ENCODE data around the gene TNIP1.

TNIP1 gene

DNA sequence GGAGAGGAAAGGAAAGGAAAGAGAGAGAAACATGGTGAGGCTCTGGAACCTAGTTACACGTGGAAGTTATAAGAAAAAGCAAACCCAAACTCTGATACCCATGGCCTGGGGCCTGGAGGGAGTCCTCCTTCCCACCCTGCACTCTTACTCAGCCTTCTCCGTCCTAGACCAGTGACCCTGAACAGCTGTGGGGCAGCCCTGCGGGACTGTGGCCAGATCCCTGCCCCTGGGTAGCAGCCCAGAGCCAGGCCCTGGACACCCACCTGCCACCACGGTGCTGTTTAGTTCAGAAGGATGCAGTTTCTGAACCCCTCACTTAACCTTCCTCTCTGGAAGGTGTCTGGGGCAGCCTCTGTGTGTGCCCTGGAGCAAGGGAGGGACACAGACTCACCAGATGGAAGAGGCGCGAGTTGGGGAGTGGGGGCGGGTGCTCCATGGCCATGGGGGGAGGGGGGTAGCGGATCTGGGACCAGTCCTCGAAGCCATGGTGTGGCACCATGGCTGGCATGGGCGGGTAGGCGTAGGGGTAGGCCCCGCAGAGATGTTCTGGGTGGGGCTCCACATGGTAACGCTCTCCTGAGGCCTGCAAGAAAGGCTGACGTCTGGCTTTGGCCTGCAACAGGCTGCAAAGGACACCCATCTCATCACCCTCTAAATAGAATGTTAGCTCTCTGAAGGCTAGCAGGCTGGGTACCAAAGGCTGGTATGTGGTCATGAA is 47.5 kb downstream of the TNIP1 start:
- Histone ChIP-seq H3K4me1 (ENCODE audit: control insufficient read depth, insufficient read depth, low read length) (no peaks in the 10 kb centered on the region), H3K36me3 (ENCODE audit: control insufficient read depth, insufficient read depth, low read length) (peaks cover 32% of the 10 kb centered on the region), H3K9me3 (ENCODE audit: control insufficient read depth, insufficient read depth, low read length) (no peaks in the 10 kb centered on the region)

DNA sequence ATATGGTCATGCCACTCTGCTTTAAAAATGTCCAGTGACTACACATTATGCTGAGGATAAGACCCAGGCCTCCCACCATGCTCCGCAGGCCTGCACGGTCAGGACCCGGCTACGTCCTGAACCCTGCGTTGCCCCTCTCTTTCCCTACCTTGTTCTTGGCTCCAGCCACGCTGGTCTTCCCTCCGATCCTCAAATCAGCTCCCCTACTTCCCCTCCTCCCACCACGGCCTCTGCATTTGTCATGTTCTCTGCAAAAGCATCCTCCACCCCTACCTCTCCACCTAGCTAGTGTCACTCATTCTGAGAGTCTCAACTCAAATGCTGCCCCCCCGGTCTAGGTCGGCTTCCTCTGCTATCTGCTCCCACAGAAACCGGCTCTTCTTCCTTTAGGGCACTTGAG is 49.3 kb downstream of the TNIP1 start:
- Histone ChIP-seq H3K9me3 (ENCODE audit: control insufficient read depth, insufficient read depth, low read length) (no peaks in the 10 kb centered on the region), H3K36me3 (ENCODE audit: control insufficient read depth, insufficient read depth, low read length) (peaks cover 33% of the 10 kb centered on the region), H3K4me3 (ENCODE audit: low read depth, low read length) (no peak overlapping the region), H3K27me3 (ENCODE audit: control insufficient read depth, insufficient read depth, low read length) (no peaks in the 10 kb centered on the region), H3K4me1 (ENCODE audit: control insufficient read depth, insufficient read depth, low read length) (no peaks in the 10 kb centered on the region), H3K9ac (ENCODE audit: low read depth, low read length) (no peak overlapping the region)

More for the DNA sequence above, 47.5 kb downstream of the TNIP1 start:
- Histone ChIP-seq H3K27me3 (ENCODE audit: control insufficient read depth, insufficient read depth, low read length) (no peaks in the 10 kb centered on the region), H3K9ac (ENCODE audit: low read depth, low read length) (no peak overlapping the region), H3K4me3 (ENCODE audit: low read depth, low read length) (no peak overlapping the region)

DNA sequence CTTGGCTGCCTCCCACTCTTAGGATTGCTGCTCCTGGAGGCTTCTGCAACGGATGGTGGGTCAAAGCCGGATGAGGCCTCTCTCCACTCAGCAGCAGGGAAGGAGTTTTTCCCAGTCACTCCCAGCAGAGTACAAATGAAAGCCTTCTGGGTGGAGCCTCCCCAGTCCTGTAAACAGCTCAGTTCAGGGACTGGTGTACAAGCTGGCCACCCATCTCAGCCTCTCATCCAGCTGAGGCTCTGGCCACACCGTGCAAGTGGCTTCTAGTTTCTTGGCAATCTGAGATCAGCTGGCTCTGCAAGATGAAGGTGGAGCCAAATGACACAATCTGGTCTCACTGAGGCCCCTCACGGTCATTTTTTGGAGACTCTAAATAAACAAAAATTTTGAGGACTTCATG is 50.5 kb downstream of the TNIP1 start:
- peaks cover 29% of the 10 kb centered on the region for H3K36me3 ChIP-seq (ENCODE audit: control insufficient read depth, insufficient read depth, low read length)
- no peaks in the 10 kb centered on the region for H3K9me3 ChIP-seq (ENCODE audit: control insufficient read depth, insufficient read depth, low read length)
- H3K9ac ChIP-seq (ENCODE audit: low read depth, low read length), result no peak overlapping the region
- no peak overlapping the region for H3K4me3 ChIP-seq (ENCODE audit: low read depth, low read length)
- no peaks in the 10 kb centered on the region for H3K27me3 ChIP-seq (ENCODE audit: control insufficient read depth, insufficient read depth, low read length)
- H3K4me1 ChIP-seq (ENCODE audit: control insufficient read depth, insufficient read depth, low read length), result no peaks in the 10 kb centered on the region

DNA sequence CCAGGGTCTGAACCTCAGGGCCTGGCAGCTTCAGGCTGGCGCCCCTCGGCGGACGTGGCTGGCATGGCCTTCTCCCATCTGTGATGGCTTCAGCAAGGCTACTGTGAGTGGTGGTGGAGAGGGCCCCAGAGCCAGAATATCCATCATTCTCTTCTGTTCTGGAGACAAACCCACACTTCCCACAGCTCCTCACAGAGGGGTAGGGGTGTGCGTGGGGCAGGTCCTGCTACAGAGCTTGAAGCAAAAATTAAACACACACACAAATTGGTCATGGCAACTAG is 50.8 kb downstream of the TNIP1 start:
- Histone ChIP-seq H3K9me3 (ENCODE audit: control insufficient read depth, insufficient read depth, low read length) (no peaks in the 10 kb centered on the region), H3K36me3 (ENCODE audit: control insufficient read depth, insufficient read depth, low read length) (peaks cover 25% of the 10 kb centered on the region), H3K4me3 (ENCODE audit: low read depth, low read length) (no peak overlapping the region), H3K9ac (ENCODE audit: low read depth, low read length) (no peak overlapping the region), H3K4me1 (ENCODE audit: control insufficient read depth, insufficient read depth, low read length) (no peaks in the 10 kb centered on the region), H3K27me3 (ENCODE audit: control insufficient read depth, insufficient read depth, low read length) (no peaks in the 10 kb centered on the region)

DNA sequence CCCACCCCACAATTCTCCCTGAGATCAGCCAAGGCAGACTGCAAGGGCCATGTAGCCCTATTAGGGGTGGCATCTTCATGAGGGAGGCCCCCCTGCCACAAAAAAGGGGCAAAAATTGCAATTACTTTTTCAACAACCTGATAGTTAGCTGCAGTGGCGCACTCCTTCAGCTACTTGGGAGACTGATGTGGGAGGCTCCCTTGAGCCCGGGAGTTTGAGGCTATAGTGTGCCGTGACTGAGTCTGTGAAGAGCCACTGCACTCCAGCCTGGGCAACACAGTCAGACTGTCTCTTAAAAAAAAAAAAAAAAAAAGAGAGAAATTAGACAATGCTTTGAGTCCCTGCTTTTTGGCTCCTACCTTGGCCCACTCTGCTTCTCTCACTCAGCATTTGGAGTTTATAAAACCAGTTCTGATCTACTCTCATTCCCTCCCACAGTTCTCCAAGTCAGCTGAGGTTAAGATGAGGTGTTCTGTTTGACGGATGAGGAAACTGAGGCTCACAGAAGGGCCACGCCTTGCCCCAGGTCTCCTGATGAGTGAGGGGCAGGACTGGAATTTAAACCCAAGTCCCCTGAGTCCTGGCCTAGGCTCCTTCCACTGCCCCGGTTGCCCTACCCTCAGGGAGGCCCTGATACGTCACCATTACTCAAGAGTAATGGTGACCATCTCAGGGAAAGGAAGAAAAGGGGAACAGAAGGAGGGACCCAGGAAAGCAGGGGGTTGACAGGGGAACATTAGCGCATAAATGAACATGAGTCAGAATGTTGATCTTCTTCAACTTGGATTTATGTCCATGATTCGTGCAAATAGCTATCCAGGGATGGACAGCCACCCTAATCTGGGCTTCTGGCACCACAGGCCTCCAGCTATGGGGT is 51.4 kb downstream of the TNIP1 start:
- no peaks in the 10 kb centered on the region for H3K9me3 ChIP-seq (ENCODE audit: control insufficient read depth, insufficient read depth, low read length)
- no peak overlapping the region for H3K4me3 ChIP-seq (ENCODE audit: low read depth, low read length)
- H3K36me3 ChIP-seq (ENCODE audit: control insufficient read depth, insufficient read depth, low read length), result peaks cover 21% of the 10 kb centered on the region
- H3K4me1 ChIP-seq (ENCODE audit: control insufficient read depth, insufficient read depth, low read length), result no peaks in the 10 kb centered on the region
- H3K27me3 ChIP-seq (ENCODE audit: control insufficient read depth, insufficient read depth, low read length), result no peaks in the 10 kb centered on the region
- H3K9ac ChIP-seq (ENCODE audit: low read depth, low read length), result no peak overlapping the region

DNA sequence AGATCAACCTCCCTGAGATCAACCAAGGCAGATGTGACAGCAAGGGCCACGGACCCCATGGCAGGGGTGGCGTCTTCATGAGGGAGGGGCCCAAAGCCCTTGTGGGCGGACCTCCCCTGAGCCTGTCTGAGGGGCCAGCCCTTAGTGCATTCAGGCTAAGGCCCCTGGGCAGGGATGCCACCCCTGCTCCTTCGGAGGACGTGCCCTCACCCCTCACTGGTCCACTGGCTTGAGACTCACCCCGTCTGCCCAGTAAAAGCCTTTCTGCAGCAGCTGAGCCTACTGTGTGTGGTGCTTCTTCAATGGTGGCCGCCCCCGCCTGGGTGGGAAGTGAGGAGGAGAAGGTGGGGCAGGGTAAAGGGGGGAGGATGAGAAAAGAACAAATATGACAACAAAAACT is 52.1 kb downstream of the TNIP1 start:
- H3K9ac ChIP-seq (ENCODE audit: low read depth, low read length), result no peak overlapping the region
- no peaks in the 10 kb centered on the region for H3K27me3 ChIP-seq (ENCODE audit: control insufficient read depth, insufficient read depth, low read length)
- no peaks in the 10 kb centered on the region for H3K4me1 ChIP-seq (ENCODE audit: control insufficient read depth, insufficient read depth, low read length)
- H3K36me3 ChIP-seq (ENCODE audit: control insufficient read depth, insufficient read depth, low read length), result peaks cover 17% of the 10 kb centered on the region
- H3K9me3 ChIP-seq (ENCODE audit: control insufficient read depth, insufficient read depth, low read length), result no peaks in the 10 kb centered on the region
- no peak overlapping the region for H3K4me3 ChIP-seq (ENCODE audit: low read depth, low read length)

DNA sequence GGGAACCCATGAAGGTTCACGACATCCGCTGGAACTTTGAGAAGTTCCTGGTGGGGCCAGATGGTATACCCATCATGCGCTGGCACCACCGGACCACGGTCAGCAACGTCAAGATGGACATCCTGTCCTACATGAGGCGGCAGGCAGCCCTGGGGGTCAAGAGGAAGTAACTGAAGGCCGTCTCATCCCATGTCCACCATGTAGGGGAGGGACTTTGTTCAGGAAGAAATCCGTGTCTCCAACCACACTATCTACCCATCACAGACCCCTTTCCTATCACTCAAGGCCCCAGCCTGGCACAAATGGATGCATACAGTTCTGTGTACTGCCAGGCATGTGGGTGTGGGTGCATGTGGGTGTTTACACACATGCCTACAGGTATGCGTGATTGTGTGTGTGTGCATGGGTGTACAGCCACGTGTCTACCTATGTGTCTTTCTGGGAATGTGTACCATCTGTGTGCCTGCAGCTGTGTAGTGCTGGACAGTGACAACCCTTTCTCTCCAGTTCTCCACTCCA is 52.8 kb downstream of the TNIP1 start:
- no peaks in the 10 kb centered on the region for H3K4me1 ChIP-seq (ENCODE audit: control insufficient read depth, insufficient read depth, low read length)
- no peak overlapping the region for H3K4me3 ChIP-seq (ENCODE audit: low read depth, low read length)
- peaks cover 17% of the 10 kb centered on the region for H3K36me3 ChIP-seq (ENCODE audit: control insufficient read depth, insufficient read depth, low read length)
- H3K27me3 ChIP-seq (ENCODE audit: control insufficient read depth, insufficient read depth, low read length), result no peaks in the 10 kb centered on the region
- H3K9ac ChIP-seq (ENCODE audit: low read depth, low read length), result no peak overlapping the region
- no peaks in the 10 kb centered on the region for H3K9me3 ChIP-seq (ENCODE audit: control insufficient read depth, insufficient read depth, low read length)

DNA sequence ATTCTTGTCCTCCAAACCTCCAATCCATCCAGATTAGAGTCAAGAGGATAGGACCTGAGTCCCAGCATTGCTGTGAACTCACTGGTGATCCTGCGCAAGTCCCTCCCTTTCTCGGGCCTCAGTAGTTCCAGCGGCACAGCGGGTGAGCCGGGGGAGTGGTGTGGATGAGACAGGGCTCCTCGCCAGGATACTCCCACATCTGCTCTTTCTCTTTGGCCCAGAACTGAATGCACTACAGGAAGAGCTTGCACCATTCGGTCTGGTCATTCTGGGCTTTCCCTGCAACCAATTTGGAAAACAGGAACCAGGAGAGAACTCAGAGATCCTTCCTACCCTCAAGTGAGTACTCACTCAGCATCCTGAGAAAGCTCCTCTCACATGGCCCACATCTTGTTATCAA is 54.2 kb downstream of the TNIP1 start:
- no peaks in the 10 kb centered on the region for H3K9me3 ChIP-seq (ENCODE audit: control insufficient read depth, insufficient read depth, low read length)
- peaks cover 12% of the 10 kb centered on the region for H3K36me3 ChIP-seq (ENCODE audit: control insufficient read depth, insufficient read depth, low read length)
- H3K27me3 ChIP-seq (ENCODE audit: control insufficient read depth, insufficient read depth, low read length), result peaks cover 6% of the 10 kb centered on the region
- H3K9ac ChIP-seq (ENCODE audit: low read depth, low read length), result no peak overlapping the region
- no peak overlapping the region for H3K4me3 ChIP-seq (ENCODE audit: low read depth, low read length)
- no peaks in the 10 kb centered on the region for H3K4me1 ChIP-seq (ENCODE audit: control insufficient read depth, insufficient read depth, low read length)

DNA sequence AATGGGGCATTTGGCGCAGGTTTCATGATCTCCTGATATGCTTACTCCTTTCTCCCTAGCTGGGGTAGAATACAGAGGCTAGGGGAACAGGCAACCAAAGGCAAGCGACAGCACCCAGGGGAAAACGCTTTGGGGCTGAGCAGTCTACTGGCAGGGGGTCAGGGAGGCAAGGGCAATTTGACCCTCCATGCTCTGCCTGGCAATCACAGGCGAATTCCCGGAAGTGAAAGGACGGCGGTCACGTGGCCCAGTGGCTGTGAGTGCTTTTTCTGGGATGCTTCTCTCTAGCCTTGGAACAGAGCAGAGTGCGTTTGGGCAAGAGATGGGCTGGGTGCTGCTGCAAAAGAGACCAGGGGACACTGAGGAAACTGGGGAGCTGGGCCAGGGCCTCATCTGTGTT is 54.7 kb downstream of the TNIP1 start:
- H3K4me1 ChIP-seq (ENCODE audit: control insufficient read depth, insufficient read depth, low read length), result no peaks in the 10 kb centered on the region
- no peaks in the 10 kb centered on the region for H3K9me3 ChIP-seq (ENCODE audit: control insufficient read depth, insufficient read depth, low read length)
- no peak overlapping the region for H3K4me3 ChIP-seq (ENCODE audit: low read depth, low read length)
- H3K27me3 ChIP-seq (ENCODE audit: control insufficient read depth, insufficient read depth, low read length), result peaks cover 12% of the 10 kb centered on the region
- H3K9ac ChIP-seq (ENCODE audit: low read depth, low read length), result no peak overlapping the region
- H3K36me3 ChIP-seq (ENCODE audit: control insufficient read depth, insufficient read depth, low read length), result peaks cover 12% of the 10 kb centered on the region

DNA sequence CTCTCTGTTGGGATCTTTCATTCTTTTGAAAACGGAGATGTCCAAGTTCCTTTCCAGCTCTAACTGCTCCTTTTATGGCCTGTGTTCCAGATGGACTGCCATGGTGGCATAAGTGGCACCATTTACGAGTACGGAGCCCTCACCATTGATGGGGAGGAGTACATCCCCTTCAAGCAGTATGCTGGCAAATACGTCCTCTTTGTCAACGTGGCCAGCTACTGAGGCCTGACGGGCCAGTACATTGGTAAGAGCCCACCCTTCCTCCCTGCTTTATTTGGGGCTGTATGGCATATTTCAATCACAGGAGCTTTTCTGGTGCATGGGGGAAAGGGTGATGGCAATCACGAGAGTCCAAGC is 55.6 kb downstream of the TNIP1 start:
- H3K27me3 ChIP-seq (ENCODE audit: control insufficient read depth, insufficient read depth, low read length), result peaks cover 14% of the 10 kb centered on the region
- no peaks in the 10 kb centered on the region for H3K9me3 ChIP-seq (ENCODE audit: control insufficient read depth, insufficient read depth, low read length)
- H3K9ac ChIP-seq (ENCODE audit: low read depth, low read length), result no peak overlapping the region
- H3K36me3 ChIP-seq (ENCODE audit: control insufficient read depth, insufficient read depth, low read length), result peaks cover 12% of the 10 kb centered on the region
- no peak overlapping the region for H3K4me3 ChIP-seq (ENCODE audit: low read depth, low read length)
- H3K4me1 ChIP-seq (ENCODE audit: control insufficient read depth, insufficient read depth, low read length), result no peaks in the 10 kb centered on the region

DNA sequence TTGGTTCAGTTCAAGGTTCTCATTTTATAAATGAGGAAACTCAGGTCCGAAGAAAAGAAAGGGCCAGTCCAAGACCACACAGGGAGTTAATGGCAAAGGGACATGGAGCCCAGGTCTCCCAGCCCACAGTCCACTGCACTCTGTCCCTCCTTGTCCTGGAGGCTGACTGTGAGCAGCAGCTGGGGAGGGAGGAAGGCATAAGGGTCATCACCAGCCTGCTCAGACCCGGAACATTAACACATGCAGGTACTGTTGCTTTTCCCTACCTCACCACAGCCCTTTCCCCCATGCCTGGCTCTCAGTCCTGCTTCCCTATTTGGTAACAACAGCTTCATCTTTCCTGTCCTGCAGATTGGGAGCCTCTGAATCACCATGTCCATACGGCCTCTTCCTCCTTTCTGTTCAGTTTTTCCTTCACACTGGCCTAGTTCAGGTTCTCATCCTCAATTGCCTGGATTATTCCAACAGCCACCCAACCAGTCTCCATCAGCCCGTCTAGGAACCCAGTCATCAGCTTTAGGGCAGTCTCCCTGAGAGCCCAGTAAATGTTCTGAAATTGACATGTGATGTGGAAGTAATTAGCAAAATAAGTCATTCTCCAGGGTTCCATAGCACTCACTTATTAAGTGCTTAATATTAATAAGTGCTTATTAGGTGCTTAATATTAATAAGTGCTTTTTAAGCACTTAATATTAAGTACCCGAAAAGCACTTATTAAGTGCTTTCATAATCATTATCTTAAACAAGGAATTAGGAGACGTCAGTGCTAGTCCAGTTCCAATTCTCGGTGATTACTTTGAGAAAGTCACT is 56.2 kb downstream of the TNIP1 start:
- Histone ChIP-seq H3K36me3 (ENCODE audit: control insufficient read depth, insufficient read depth, low read length) (peaks cover 12% of the 10 kb centered on the region), H3K9ac (ENCODE audit: low read depth, low read length) (no peak overlapping the region), H3K4me3 (ENCODE audit: low read depth, low read length) (no peak overlapping the region), H3K27me3 (ENCODE audit: control insufficient read depth, insufficient read depth, low read length) (peaks cover 14% of the 10 kb centered on the region), H3K4me1 (ENCODE audit: control insufficient read depth, insufficient read depth, low read length) (no peaks in the 10 kb centered on the region), H3K9me3 (ENCODE audit: control insufficient read depth, insufficient read depth, low read length) (no peaks in the 10 kb centered on the region)

All from iPS-15b (cell line).